H9 (cell line): Measurements from ENCODE around the gene ZNF512B. TPM values are rescaled to one million over a fixed set of nuclear protein-coding genes. Genes with fewer than 3 reads are reported as not detected.

Source experiments
- DNase-seq: peaks from one replicate; pipeline ENCODE4 v3.0.0-alpha.2; 2017
- H2AFZ ChIP-seq: one replicate; pipeline ENCODE4 v1.6.1; 2013; ENCODE audit warnings: mild to moderate bottlenecking, low read length, control low read depth, moderate library complexity
- H2AK5ac ChIP-seq: 2 replicates; pipeline ENCODE4 v1.6.1; 2013; ENCODE audit warnings: low read length, control low read depth, mixed read lengths; ENCODE audit not compliant: insufficient read length
- H2BK120ac ChIP-seq: one replicate; pipeline ENCODE4 v1.6.1; 2013; ENCODE audit warnings: low read depth, mild to moderate bottlenecking, low read length, control low read depth, inconsistent platforms; ENCODE audit not compliant: poor library complexity, severe bottlenecking
- H2BK12ac ChIP-seq: 2 replicates; pipeline ENCODE4 v1.6.1; 2013; ENCODE audit warnings: low read length, control low read depth, mixed read lengths, low read depth; ENCODE audit not compliant: insufficient read length
- H2BK15ac ChIP-seq: 2 replicates; pipeline ENCODE4 v1.6.1; 2013; ENCODE audit warnings: low read depth, low read length, control low read depth
- H2BK20ac ChIP-seq: one replicate; pipeline ENCODE4 v1.6.1; 2013; ENCODE audit warnings: low read depth, mild to moderate bottlenecking, low read length, control low read depth, inconsistent platforms; ENCODE audit not compliant: poor library complexity, severe bottlenecking
- H2BK5ac ChIP-seq: 2 replicates; pipeline ENCODE4 v1.6.1; 2013; ENCODE audit warnings: low read length, control low read depth, mixed read lengths; ENCODE audit not compliant: insufficient read length
- H3K14ac ChIP-seq: 2 replicates; pipeline ENCODE4 v1.6.1; 2013; ENCODE audit warnings: low read length, control low read depth; ENCODE audit not compliant: insufficient read depth
- H3K18ac ChIP-seq: 2 replicates; pipeline ENCODE4 v1.6.1; 2013; ENCODE audit warnings: low read depth, mild to moderate bottlenecking, mixed read lengths, low read length, control low read depth; ENCODE audit not compliant: insufficient read length
- H3K23ac ChIP-seq: 2 replicates; pipeline ENCODE4 v1.6.1; 2013; ENCODE audit warnings: low read length, control low read depth, mixed read lengths, low read depth; ENCODE audit not compliant: insufficient read length
- H3K23me2 ChIP-seq: 2 replicates; pipeline ENCODE4 v1.6.1; 2013; ENCODE audit warnings: low read depth, mild to moderate bottlenecking, mixed read lengths, low read length, control low read depth; ENCODE audit not compliant: insufficient read length, poor library complexity, severe bottlenecking
- H3K27ac ChIP-seq: 2 replicates; pipeline ENCODE4 v1.5.1; 2013; ENCODE audit warnings: low read length, control low read depth, mixed read lengths, low read depth; ENCODE audit not compliant: insufficient read length
- H3K27me3 ChIP-seq: 2 replicates; pipeline ENCODE4 v1.6.1; 2013; ENCODE audit warnings: low read length, control low read depth, inconsistent platforms; ENCODE audit not compliant: insufficient read depth
- H3K4ac ChIP-seq: 2 replicates; pipeline ENCODE4 v1.6.1; 2013; ENCODE audit warnings: low read depth, mild to moderate bottlenecking, control low read depth, inconsistent platforms, low read length, moderate library complexity
- H3K4me1 ChIP-seq: 2 replicates; pipeline ENCODE4 v1.6.1; 2013; ENCODE audit warnings: low read length, control low read depth, inconsistent platforms; ENCODE audit not compliant: insufficient read depth
- H3K4me2 ChIP-seq: 2 replicates; pipeline ENCODE4 v1.6.1; 2013; ENCODE audit warnings: low read length, control low read depth, mixed read lengths; ENCODE audit not compliant: insufficient read length, insufficient read depth
- H3K56ac ChIP-seq: 2 replicates; pipeline ENCODE4 v1.6.1; 2013; ENCODE audit warnings: low read depth, mild to moderate bottlenecking, mixed read lengths, low read length, control low read depth; ENCODE audit not compliant: insufficient read length
- H3K79me1 ChIP-seq: 2 replicates; pipeline ENCODE4 v1.6.1; 2013; ENCODE audit warnings: low read depth, mild to moderate bottlenecking, moderate library complexity, low read length, control low read depth, inconsistent platforms; ENCODE audit not compliant: insufficient read depth, poor library complexity, severe bottlenecking
- H3K79me2 ChIP-seq: 2 replicates; pipeline ENCODE4 v1.6.1; 2013; ENCODE audit warnings: low read length, control low read depth, inconsistent platforms; ENCODE audit not compliant: insufficient read depth
- H3K9ac ChIP-seq: 2 replicates; pipeline ENCODE4 v1.6.1; 2013; ENCODE audit warnings: low read length, control low read depth, mixed read lengths; ENCODE audit not compliant: insufficient read length; ENCODE audit errors: extremely low read depth
- H3K9me3 ChIP-seq: one replicate; pipeline ENCODE4 v1.6.1; 2013; ENCODE audit warnings: low read depth, low read length, inconsistent platforms; ENCODE audit not compliant: control insufficient read depth
- H3T11ph ChIP-seq: one replicate; pipeline ENCODE4 v1.6.1; 2013; ENCODE audit warnings: mild to moderate bottlenecking, low read length, control low read depth, inconsistent platforms
- H4K20me1 ChIP-seq: one replicate; pipeline ENCODE4 v1.6.1; 2013; ENCODE audit not compliant: control insufficient read depth, insufficient read length, insufficient read depth
- H4K5ac ChIP-seq: 2 replicates; pipeline ENCODE4 v1.6.1; 2013; ENCODE audit warnings: low read depth, mild to moderate bottlenecking, mixed read lengths, low read length, control low read depth; ENCODE audit not compliant: insufficient read length
- H4K8ac ChIP-seq: replicated peaks from 2 replicates; pipeline ENCODE4 v1.6.1; 2013; ENCODE audit warnings: low read length, control low read depth, mixed read lengths, low read depth; ENCODE audit not compliant: insufficient read length
- H4K91ac ChIP-seq: 2 replicates; pipeline ENCODE4 v1.6.1; 2013; ENCODE audit warnings: low read depth, mild to moderate bottlenecking, moderate library complexity, mixed read lengths, low read length, control low read depth; ENCODE audit not compliant: insufficient read length
- H3K27ac Mint-ChIP-seq, 3 experiments: 2 replicates in 2 of 3; 3 replicates in 1 of 3; pipeline ENCODE4 v1.8.0; 2020 to 2021; ENCODE audit warnings: mixed read lengths in 3 of 3, mild to moderate bottlenecking in 1 of 3, moderate library complexity in 1 of 3
- H3K27me3 Mint-ChIP-seq: 2 replicates; pipeline ENCODE4 v1.8.0; 2021; ENCODE audit warnings: low read depth, mild to moderate bottlenecking, moderate library complexity, mixed read lengths
- H3K36me3 Mint-ChIP-seq, 3 experiments: 2 replicates in 2 of 3; 3 replicates in 1 of 3; pipeline ENCODE4 v1.8.0; 2020 to 2021; ENCODE audit warnings: low read depth in 3 of 3, mixed read lengths in 3 of 3; ENCODE audit not compliant: insufficient read depth in 1 of 3
- H3K4me1 Mint-ChIP-seq, 2 experiments: 2 replicates each; pipeline ENCODE4 v1.8.0; 2020; ENCODE audit warnings: mixed read lengths in 2 of 2
- H3K4me3 Mint-ChIP-seq, 2 experiments: 2 replicates in 1 of 2; 3 replicates in 1 of 2; pipeline ENCODE4 v1.8.0; 2020 to 2021; ENCODE audit warnings: mild to moderate bottlenecking in 2 of 2, mixed read lengths in 2 of 2, moderate library complexity in 1 of 2
- H3K9me3 Mint-ChIP-seq, 2 experiments: 2 replicates in 1 of 2; 3 replicates in 1 of 2; pipeline ENCODE4 v1.8.0; 2020; ENCODE audit warnings: mild to moderate bottlenecking in 2 of 2, mixed read lengths in 2 of 2, moderate library complexity in 1 of 2
- CTCF ChIP-seq: fragments of 200-600 bp; sonication (generic); conservative IDR thresholded peaks from 3 replicates; pipeline ENCODE4 v1.8.0; 2021; ENCODE audit warnings: antibody characterized with exemption, mild to moderate bottlenecking
- WGBS: extraction: QIAGEN DNeasy Blood & Tissue Kit; methylation state at CpG from one replicate; pipeline ENCODE4 v1.1.7; 2013; ENCODE audit warnings: missing lambda C conversion rate, low lambda C conversion rate, mixed read lengths; ENCODE audit not compliant: insufficient read length; ENCODE audit errors: extremely low coverage; 5-methylcytosine and 5-hydroxymethylcytosine counted together
- total RNA-seq: library from RNA; stranded (reverse); gene quantifications from 2 replicates; pipeline ENCODE4 v1.2.1, GENCODE V29; 2021

ZNF512B gene
- total RNA-seq, 1 experiment from 2014 or later = 46.0 TPM

GRCh38 chr20:63937596-63937995, 32.1 kb downstream of the ZNF512B start:
- TF ChIP-seq CTCF = no peak

More at GRCh38 chr20:63937596-63937995, 32.1 kb downstream of the ZNF512B start:
- Histone ChIP-seq H3K79me1 (no peaks in the 10 kb centered on the region), H4K8ac (no peak overlapping the region), H3K18ac (no peak overlapping the region), H3K56ac (no peak overlapping the region), H4K20me1 (no peaks in the 10 kb centered on the region), H3K79me2 (0 out of 2 replicates have a peak, but pooled peaks cover 4% of the 10 kb centered on the region), H3K4me1 (no peaks in the 10 kb centered on the region), H3K23ac (no peak overlapping the region), H4K5ac (no peak overlapping the region), H2BK12ac (no peak overlapping the region), H2AFZ (no peak overlapping the region), H3K14ac (no peak overlapping the region), H2BK15ac (no peak overlapping the region), H3K9ac (no peak overlapping the region), H2AK5ac (no peak overlapping the region), H3K27ac (no peak overlapping the region), H2BK20ac (no peak overlapping the region), H3K4me2 (no peak overlapping the region), H3K9me3 (no peaks in the 10 kb centered on the region), H3T11ph (no peak overlapping the region), H4K91ac (no peak overlapping the region), H3K23me2 (peaks cover 13% of the 10 kb centered on the region), H2BK120ac (no peak overlapping the region), H2BK5ac (no peak overlapping the region), H3K4ac (no peak overlapping the region), H3K27me3 (no peaks in the 10 kb centered on the region)
- WGBS = no CpG with 5 or more reads among the region's 14 CpGs
- Mint-ChIP-seq H3K36me3 (peaks cover 2 to 24% (median 21%) of the 10 kb centered on the region in 3 experiments; a peak in 6 of 7 replicates), H3K4me3 (peak overlapping the region in 1 of 2 experiments; percentile 38; a peak in 1 of 5 replicates), H3K27me3 (no peaks in the 10 kb centered on the region), H3K9me3 (no peaks in the 10 kb centered on the region), H3K27ac (peak overlapping the region in 1 of 3 experiments; percentile 77; a peak in 2 of 7 replicates), H3K4me1 (peaks cover 3 to 7% of the 10 kb centered on the region in 2 experiments)
- DNase-seq = no peak
